K562 (cell line): Measurements from ENCODE around the gene STK17A. TPM values are rescaled to one million over a fixed set of nuclear protein-coding genes. Genes with fewer than 3 reads are reported as not detected.

ENCODE experiments used
- AFF1 ChIP-seq, 2 experiments: fragments of 450-650 bp; IDR thresholded peaks; 2 replicates each; pipeline ENCODE4 v1.6.1; 2018; ENCODE audit warnings: mild to moderate bottlenecking in 2 of 2, low read depth in 1 of 2; ENCODE audit not compliant: partially characterized antibody in 2 of 2
- CREB3L1 ChIP-seq: fragments of 450-650 bp; IDR thresholded peaks from 2 replicates; pipeline ENCODE4 v1.6.1; 2014; ENCODE audit warnings: low read depth, mild to moderate bottlenecking, moderate library complexity, borderline replicate concordance
- FOXM1 ChIP-seq, 2 experiments: fragments of 450-650 bp in 1 of 2; sonication (generic) in 1 of 2; formaldehyde crosslinking in 1 of 2; IDR thresholded peaks; 2 replicates each; pipeline versions ENCODE4 v1.6.1 to v1.9.0; 2017 to 2022; ENCODE audit warnings: low read depth in 2 of 2, mild to moderate bottlenecking in 2 of 2, missing genetic modification reagents in 1 of 2, moderate library complexity in 1 of 2
- ILK ChIP-seq: fragments of 450-650 bp; IDR thresholded peaks from 2 replicates; pipeline ENCODE4 v1.6.1; 2016; ENCODE audit warnings: missing genetic modification characterization, low read depth, mild to moderate bottlenecking, missing compliant biosample characterization, moderate library complexity, borderline replicate concordance
- LARP7 ChIP-seq: fragments of 450-650 bp; IDR thresholded peaks from 2 replicates; pipeline ENCODE4 v1.6.1; 2016
- MECOM ChIP-seq: fragments of 250-450 bp; sonication (Bioruptor Pico); IDR thresholded peaks from 2 replicates; pipeline ENCODE4 v1.8.0; 2022; ENCODE audit warnings: inconsistent platforms
- MEF2D ChIP-seq: conservative IDR thresholded peaks from 2 replicates; pipeline ENCODE4 v1.6.1; 2016; ENCODE audit warnings: low read depth, missing genetic modification characterization, missing compliant biosample characterization
- MEIS2 ChIP-seq: fragments of 450-650 bp; IDR thresholded peaks from 2 replicates; pipeline ENCODE4 v1.6.1; 2014; ENCODE audit warnings: mild to moderate bottlenecking; ENCODE audit not compliant: partially characterized antibody
- NFE2 ChIP-seq: IDR thresholded peaks from 2 replicates; pipeline ENCODE4 v1.6.1; 2014; ENCODE audit warnings: antibody characterized with exemption, low read depth
- RBM39 ChIP-seq: fragments of 200-400 bp; formaldehyde crosslinking; optimal IDR thresholded peaks from 2 replicates; pipeline ENCODE3; 2018; ENCODE audit warnings: low read depth, low read length
- TCF3 ChIP-seq: sonication (generic); formaldehyde crosslinking; IDR thresholded peaks from 2 replicates; pipeline ENCODE4 v1.4.0; 2020; ENCODE audit warnings: mild to moderate bottlenecking, missing genetic modification reagents
- ZBTB8A ChIP-seq: fragments of 450-650 bp; IDR thresholded peaks from 2 replicates; pipeline ENCODE4 v1.6.1; 2018; ENCODE audit warnings: mild to moderate bottlenecking, moderate library complexity; ENCODE audit not compliant: partially characterized antibody
- ZNF140 ChIP-seq: fragments of 250-450 bp; sonication (Bioruptor Pico); IDR thresholded peaks from 2 replicates; pipeline ENCODE4 v1.8.0; 2021; ENCODE audit warnings: moderate library complexity, mild to moderate bottlenecking, inconsistent platforms
- polyA plus RNA-seq, 8 experiments: library from polyadenylated mRNA; depleted of rRNA in 4 of 8; stranded (reverse) in 5 of 8; unstranded in 3 of 8; fragments of >200 nt; fragmentation: Nextera tagmentation in 2 of 8; fragmentation: Illumina TruSeq in 1 of 8; extraction: Ambion mirVana in 2 of 8; extraction: Trizol in 1 of 8; gene quantifications; 2 replicates each; pipeline versions ENCODE4 v1.2.1 to v1.2.3, GENCODE V29; 2011 to 2014; ENCODE audit warnings: inconsistent platforms in 1 of 8, missing spikeins in 1 of 8
- total RNA-seq, 7 experiments: library from RNA; depleted of rRNA in 6 of 7; stranded (reverse); fragments of >200 nt in 6 of 7; fragmentation: Illumina TruSeq in 2 of 7; extraction: Trizol in 2 of 7; gene quantifications; 2 replicates each; pipeline versions ENCODE4 v1.2.1 to v1.2.3, GENCODE V29; 2011 to 2021; ENCODE audit warnings: low replicate concordance in 1 of 7
- TF ChIP-seq, protein P1 (sequence below): fragments of 450-650 bp; IDR thresholded peaks from 2 replicates; pipeline ENCODE4 v1.6.1; 2016; ENCODE audit warnings: low read depth

The STK17A gene
- total and polyA plus RNA-seq, 9 of the 15 experiments (the other 6 are each of a cell fraction or from before 2014, with no cell fraction given) = 3.4 to 16.3 (median 13.2) TPM

- TF ChIP-seq ZNF140 (no peak), MEF2D (tag) (no peak), FOXM1 (IDR thresholded peaks at IDR 0.05; ENCODE audit: low read depth) (no peak), FOXM1 (CRISPR knock-in tag; IDR thresholded peaks at IDR 0.05; ENCODE audit: low read depth) (no peak), TCF3 (CRISPR knock-in tag) (0 out of 2 replicates have a peak, but pooled peaks have one; percentile 12), AFF1 (IDR thresholded peaks at IDR 0.05; ENCODE audit: low read depth in 1 of 2, partially characterized antibody in 2 of 2) (no peak), MEIS2 (no peak), CREB3L1 (no peak), ILK (tag) (no peak), LARP7 (no peak), ZBTB8A (no peak), NFE2 (peak; percentile 99), MECOM (CRISPR knock-in tag) (no peak), RBM39 (no peak)
- TF ChIP-seq, protein P1, sequence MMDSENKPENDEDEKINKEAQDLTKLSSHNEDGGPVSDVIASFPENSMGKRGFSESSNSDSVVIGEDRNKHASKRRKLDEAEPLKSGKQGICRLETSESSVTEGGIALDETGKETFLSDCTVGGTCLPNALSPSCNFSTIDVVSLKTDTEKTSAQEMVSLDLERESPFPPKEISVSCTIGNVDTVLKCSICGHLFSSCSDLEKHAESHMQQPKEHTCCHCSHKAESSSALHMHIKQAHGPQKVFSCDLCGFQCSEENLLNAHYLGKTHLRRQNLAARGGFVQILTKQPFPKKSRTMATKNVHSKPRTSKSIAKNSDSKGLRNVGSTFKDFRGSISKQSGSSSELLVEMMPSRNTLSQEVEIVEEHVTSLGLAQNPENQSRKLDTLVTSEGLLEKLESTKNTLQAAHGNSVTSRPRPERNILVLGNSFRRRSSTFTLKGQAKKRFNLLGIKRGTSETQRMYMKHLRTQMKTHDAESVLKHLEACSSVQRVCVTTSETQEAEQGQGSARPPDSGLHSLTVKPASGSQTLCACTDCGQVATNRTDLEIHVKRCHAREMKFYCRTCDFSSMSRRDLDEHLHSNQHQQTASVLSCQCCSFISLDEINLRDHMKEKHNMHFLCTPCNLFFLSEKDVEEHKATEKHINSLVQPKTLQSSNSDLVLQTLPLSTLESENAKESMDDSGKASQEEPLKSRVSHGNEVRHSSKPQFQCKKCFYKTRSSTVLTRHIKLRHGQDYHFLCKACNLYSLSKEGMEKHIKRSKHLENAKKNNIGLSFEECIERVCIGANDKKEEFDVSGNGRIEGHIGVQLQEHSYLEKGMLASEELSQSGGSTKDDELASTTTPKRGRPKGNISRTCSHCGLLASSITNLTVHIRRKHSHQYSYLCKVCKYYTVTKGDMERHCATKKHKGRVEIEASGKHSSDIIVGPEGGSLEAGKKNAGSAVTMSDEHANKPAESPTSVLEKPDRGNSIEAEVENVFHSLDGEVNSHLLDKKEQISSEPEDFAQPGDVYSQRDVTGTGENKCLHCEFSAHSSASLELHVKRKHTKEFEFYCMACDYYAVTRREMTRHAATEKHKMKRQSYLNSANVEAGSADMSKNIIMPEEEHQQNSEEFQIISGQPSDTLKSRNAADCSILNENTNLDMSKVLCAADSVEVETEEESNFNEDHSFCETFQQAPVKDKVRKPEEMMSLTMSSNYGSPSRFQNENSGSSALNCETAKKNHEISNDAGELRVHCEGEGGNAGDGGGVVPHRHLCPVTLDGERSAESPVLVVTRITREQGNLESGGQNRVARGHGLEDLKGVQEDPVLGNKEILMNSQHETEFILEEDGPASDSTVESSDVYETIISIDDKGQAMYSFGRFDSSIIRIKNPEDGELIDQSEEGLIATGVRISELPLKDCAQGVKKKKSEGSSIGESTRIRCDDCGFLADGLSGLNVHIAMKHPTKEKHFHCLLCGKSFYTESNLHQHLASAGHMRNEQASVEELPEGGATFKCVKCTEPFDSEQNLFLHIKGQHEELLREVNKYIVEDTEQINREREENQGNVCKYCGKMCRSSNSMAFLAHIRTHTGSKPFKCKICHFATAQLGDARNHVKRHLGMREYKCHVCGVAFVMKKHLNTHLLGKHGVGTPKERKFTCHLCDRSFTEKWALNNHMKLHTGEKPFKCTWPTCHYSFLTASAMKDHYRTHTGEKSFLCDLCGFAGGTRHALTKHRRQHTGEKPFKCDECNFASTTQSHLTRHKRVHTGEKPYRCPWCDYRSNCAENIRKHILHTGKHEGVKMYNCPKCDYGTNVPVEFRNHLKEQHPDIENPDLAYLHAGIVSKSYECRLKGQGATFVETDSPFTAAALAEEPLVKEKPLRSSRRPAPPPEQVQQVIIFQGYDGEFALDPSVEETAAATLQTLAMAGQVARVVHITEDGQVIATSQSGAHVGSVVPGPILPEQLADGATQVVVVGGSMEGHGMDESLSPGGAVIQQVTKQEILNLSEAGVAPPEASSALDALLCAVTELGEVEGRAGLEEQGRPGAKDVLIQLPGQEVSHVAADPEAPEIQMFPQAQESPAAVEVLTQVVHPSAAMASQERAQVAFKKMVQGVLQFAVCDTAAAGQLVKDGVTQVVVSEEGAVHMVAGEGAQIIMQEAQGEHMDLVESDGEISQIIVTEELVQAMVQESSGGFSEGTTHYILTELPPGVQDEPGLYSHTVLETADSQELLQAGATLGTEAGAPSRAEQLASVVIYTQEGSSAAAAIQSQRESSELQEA = no peak
Observed at GRCh38 chr7:43572516-43573049, 10.3 kb upstream of the STK17A start (continued).
